Esophagus muscularis mucosa (tissue), 4 donors: ENCODE data around the gene NDUFV2.
"Not testable (repeated sequence)": the region's sequence is repeated elsewhere in the genome, so short reads cannot be mapped to it uniquely, and the experiment has no call there.

ENCODE experiments used
- EP300 ChIP-seq: sonication (generic); formaldehyde crosslinking; IDR thresholded peaks from one replicate; pipeline ENCODE4 v1.6.1; 2017; ENCODE audit warnings: antibody characterized with exemption
- POLR2A ChIP-seq: fragments of 450-650 bp; IDR thresholded peaks from one replicate; pipeline ENCODE4 v1.6.1; 2017; ENCODE audit warnings: antibody characterized with exemption, moderate library complexity, mild to moderate bottlenecking, low read depth
- POLR2AphosphoS5 ChIP-seq, 2 donors: sonication (generic); formaldehyde crosslinking; IDR thresholded peaks; one replicate each; pipeline ENCODE4 v1.6.1; 2017; ENCODE audit warnings: antibody characterized with exemption in 2 of 2
- TF ChIP-seq, protein P1 (sequence below), 3 experiments: fragments of 200-600 bp in 2 of 3; fragments of 450-650 bp in 1 of 3; sonication (generic) in 2 of 3; IDR thresholded peaks; one replicate each; pipeline ENCODE4 v1.5.1; 2017 to 2019; ENCODE audit warnings: antibody characterized with exemption in 3 of 3, mild to moderate bottlenecking in 2 of 3, moderate library complexity in 1 of 3

DNA sequence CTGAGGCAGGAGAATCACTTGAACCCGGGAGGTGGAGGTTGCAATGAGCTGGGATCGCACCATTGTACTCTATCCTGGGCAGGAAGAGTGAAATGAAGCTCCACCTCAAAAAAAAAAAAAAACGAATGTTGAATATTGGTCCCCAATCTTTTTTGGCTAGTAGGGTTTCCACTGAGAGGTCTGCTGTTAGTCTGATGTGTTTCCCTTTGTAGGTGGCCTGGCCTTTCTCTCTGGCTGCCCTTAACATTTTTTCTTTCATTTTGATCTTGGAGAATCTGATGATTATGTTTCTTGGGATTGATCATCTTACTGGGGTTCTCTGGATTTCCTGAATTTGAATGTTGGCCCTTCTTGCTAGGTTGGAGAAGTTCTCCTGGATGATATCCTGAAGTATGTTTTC, 69.4 kb downstream of the NDUFV2 start:
- TF ChIP-seq, protein P1, sequence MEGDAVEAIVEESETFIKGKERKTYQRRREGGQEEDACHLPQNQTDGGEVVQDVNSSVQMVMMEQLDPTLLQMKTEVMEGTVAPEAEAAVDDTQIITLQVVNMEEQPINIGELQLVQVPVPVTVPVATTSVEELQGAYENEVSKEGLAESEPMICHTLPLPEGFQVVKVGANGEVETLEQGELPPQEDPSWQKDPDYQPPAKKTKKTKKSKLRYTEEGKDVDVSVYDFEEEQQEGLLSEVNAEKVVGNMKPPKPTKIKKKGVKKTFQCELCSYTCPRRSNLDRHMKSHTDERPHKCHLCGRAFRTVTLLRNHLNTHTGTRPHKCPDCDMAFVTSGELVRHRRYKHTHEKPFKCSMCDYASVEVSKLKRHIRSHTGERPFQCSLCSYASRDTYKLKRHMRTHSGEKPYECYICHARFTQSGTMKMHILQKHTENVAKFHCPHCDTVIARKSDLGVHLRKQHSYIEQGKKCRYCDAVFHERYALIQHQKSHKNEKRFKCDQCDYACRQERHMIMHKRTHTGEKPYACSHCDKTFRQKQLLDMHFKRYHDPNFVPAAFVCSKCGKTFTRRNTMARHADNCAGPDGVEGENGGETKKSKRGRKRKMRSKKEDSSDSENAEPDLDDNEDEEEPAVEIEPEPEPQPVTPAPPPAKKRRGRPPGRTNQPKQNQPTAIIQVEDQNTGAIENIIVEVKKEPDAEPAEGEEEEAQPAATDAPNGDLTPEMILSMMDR (IDR thresholded peaks at IDR 0.05) = not testable (repeated sequence)
- TF ChIP-seq POLR2A; EP300; POLR2AphosphoS5 (IDR thresholded peaks at IDR 0.05): not testable (repeated sequence)
